ENCODE measurements around the gene ZP3.
"Not testable (repeated sequence)": the region's sequence is repeated elsewhere in the genome, so short reads cannot be mapped to it uniquely, and the experiment has no call there.

DNA sequence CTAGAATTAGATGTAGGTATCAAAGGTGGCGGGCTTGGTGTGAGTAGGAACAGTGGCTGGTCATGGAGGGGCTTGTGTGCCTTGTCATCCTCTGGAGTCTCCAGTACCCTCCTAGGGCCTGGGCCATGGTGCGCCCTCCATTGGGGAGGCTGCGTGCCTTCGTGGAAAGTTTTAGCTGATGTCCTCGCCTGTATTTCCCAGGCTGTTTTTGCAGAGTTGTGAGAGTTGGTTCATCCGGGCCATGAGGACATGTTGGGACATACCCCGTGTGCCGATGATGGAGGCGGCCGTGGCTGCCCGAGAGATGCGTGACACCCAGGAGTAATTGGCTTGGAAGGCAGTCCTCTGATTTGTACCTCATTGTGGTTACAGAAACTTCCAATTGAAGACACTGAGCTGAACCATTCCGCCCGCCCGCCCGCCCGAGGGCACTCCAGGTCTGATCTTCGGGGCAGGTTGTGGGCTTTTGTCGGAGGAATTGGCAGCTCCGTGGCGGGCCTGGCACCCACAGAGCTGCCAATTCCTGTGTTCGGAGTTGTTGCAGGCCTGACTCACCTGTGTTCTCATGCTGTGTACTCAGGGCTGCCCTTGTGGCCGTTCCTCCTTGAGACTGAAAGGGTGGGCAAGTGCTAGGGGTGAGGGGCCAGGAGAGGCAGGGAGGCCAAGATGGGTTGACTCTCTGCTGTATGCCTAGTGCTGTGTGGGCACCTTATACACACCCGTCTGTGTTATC, 52.2 kb downstream of the ZP3 start:
- not testable (repeated sequence) for TF ChIP-seq EZH2 (IDR thresholded peaks at IDR 0.05; ENCODE audit: borderline replicate concordance)
- TF ChIP-seq, protein P1, sequence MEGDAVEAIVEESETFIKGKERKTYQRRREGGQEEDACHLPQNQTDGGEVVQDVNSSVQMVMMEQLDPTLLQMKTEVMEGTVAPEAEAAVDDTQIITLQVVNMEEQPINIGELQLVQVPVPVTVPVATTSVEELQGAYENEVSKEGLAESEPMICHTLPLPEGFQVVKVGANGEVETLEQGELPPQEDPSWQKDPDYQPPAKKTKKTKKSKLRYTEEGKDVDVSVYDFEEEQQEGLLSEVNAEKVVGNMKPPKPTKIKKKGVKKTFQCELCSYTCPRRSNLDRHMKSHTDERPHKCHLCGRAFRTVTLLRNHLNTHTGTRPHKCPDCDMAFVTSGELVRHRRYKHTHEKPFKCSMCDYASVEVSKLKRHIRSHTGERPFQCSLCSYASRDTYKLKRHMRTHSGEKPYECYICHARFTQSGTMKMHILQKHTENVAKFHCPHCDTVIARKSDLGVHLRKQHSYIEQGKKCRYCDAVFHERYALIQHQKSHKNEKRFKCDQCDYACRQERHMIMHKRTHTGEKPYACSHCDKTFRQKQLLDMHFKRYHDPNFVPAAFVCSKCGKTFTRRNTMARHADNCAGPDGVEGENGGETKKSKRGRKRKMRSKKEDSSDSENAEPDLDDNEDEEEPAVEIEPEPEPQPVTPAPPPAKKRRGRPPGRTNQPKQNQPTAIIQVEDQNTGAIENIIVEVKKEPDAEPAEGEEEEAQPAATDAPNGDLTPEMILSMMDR (IDR thresholded peaks at IDR 0.05; ENCODE audit: poor library complexity): not testable (repeated sequence)

Data from hepatocyte (in vitro differentiated cells).